ENCODE data around the gene OAF. TPM values are rescaled to one million over a fixed set of nuclear protein-coding genes. Genes with fewer than 3 reads are reported as not detected.

Gene OAF
- total RNA-seq, 1 experiment from 2014 or later = 25.0 TPM

DNA sequence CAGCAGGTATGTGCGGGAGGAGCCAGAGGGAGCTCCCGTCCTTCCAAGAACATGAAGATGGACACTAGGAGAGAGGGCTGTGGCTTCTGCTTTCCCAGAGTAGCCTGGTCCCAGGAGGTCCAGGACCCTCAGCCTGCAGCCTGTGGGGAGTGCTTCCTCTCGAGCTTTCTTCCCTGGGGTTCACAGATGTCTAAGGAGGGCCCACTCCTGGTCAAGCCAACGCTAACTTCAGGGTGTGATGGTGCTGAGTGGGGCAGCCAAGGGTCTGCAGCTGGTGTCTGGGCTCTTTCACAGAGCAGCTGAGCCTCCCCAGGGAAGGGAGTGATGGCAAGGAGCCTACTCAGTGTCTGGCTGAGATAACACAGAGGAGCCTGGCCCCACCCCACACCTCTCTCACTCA is 32.4 kb downstream of the OAF start:
- H3K27ac ChIP-seq (ENCODE audit: low read depth, low read length, poor library complexity, severe bottlenecking) = no peak overlapping the region
- no peak for TF ChIP-seq EZH2 (IDR thresholded peaks at IDR 0.05; ENCODE audit: borderline replicate concordance, low read depth, low read length, poor library complexity, severe bottlenecking)
- TF ChIP-seq, protein P1, sequence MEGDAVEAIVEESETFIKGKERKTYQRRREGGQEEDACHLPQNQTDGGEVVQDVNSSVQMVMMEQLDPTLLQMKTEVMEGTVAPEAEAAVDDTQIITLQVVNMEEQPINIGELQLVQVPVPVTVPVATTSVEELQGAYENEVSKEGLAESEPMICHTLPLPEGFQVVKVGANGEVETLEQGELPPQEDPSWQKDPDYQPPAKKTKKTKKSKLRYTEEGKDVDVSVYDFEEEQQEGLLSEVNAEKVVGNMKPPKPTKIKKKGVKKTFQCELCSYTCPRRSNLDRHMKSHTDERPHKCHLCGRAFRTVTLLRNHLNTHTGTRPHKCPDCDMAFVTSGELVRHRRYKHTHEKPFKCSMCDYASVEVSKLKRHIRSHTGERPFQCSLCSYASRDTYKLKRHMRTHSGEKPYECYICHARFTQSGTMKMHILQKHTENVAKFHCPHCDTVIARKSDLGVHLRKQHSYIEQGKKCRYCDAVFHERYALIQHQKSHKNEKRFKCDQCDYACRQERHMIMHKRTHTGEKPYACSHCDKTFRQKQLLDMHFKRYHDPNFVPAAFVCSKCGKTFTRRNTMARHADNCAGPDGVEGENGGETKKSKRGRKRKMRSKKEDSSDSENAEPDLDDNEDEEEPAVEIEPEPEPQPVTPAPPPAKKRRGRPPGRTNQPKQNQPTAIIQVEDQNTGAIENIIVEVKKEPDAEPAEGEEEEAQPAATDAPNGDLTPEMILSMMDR (conservative IDR thresholded peaks at IDR 0.05; ENCODE audit: low read depth, low read length) = no peak
- intact Hi-C loops (cut with micrococcal nuclease; ENCODE audit: unreplicated experiment) = no loop called here
- no peaks in the 10 kb centered on the region for H3K36me3 ChIP-seq (ENCODE audit: insufficient read depth, low read length, poor library complexity, severe bottlenecking)
- no peaks in the 10 kb centered on the region for H3K4me1 ChIP-seq (ENCODE audit: insufficient read depth, low read length, poor library complexity, severe bottlenecking)
- no peak for DNase-seq (ENCODE audit: low spot score)
- peaks cover 61% of the 10 kb centered on the region for H3K27me3 ChIP-seq (replicated peaks; ENCODE audit: insufficient read depth, low read depth, low read length, poor library complexity)
- POLR2A ChIA-PET (ENCODE audit: low non-redundant PET) = no interaction called here
- no TSS peak for BruUV-seq (replicated peaks)
- no peak overlapping the region for H3K4me3 ChIP-seq (ENCODE audit: low read depth, low read length, poor library complexity, severe bottlenecking)
- CTCF ChIA-PET = interaction anchor here (0.7 kb wide), 1 partner anchor 121 kb away, joined by 3 read pairs; no protein-coding TSS in a partner anchor
- no peaks in the 10 kb centered on the region for H3K9me3 ChIP-seq (ENCODE audit: low read depth, low read length, poor library complexity, severe bottlenecking)

DNA sequence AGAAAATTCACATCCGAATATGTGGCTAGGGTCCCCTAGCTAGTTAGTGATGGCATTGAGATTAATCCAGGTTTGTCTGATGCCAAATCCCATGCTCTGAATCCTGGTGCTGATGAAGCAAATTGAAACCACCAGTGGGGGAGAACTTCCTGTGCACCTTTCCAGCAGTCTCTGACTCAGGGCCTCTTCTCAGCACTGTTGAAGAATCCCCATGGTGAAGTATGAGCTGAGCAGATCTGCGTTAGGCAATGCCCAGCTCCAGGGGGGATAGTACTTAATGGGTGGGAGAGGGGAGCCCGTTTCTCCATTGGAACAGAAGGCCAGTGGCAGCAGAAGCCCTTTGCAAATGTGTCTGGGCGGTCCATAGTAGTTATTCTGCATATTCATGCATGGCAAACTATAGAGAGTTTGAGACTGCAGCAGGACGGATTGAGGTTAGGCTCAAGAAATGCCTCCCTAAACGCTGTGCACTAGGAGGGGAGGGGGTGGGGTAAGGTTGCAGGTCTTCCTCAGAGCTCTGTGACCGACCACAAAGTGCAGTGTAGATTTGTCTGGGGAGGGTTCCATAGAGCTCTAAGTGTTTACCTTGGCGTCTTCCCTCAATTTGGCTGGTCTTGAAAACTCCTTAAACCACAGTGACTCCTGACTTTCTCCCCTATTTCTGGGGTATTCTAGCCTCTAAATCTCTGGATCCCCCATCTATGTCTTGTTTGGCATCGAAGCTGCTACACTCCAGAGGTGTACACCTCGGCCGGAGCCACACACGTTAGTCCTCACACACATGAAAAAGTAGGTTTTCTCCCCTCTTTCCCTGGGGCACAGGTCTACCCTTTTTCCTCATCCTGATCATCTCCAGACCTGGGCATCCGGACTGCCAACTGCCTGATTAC is 33.9 kb downstream of the OAF start:
- H3K4me1 ChIP-seq (ENCODE audit: insufficient read depth, low read length, poor library complexity, severe bottlenecking) = no peaks in the 10 kb centered on the region
- CTCF ChIA-PET = interaction anchor here (1.0 kb wide), 1 partner anchor 59 kb away, joined by 3 read pairs; no protein-coding TSS in a partner anchor
- no peak overlapping the region for H3K27ac ChIP-seq (ENCODE audit: low read depth, low read length, poor library complexity, severe bottlenecking)
- no peaks in the 10 kb centered on the region for H3K9me3 ChIP-seq (ENCODE audit: low read depth, low read length, poor library complexity, severe bottlenecking)
- intact Hi-C loops (cut with micrococcal nuclease; ENCODE audit: unreplicated experiment) = no loop called here
- no peaks in the 10 kb centered on the region for H3K36me3 ChIP-seq (ENCODE audit: insufficient read depth, low read length, poor library complexity, severe bottlenecking)
- peak; percentile 36 for DNase-seq (ENCODE audit: low spot score)
- H3K27me3 ChIP-seq (replicated peaks; ENCODE audit: insufficient read depth, low read depth, low read length, poor library complexity) = peaks cover 48% of the 10 kb centered on the region
- no TSS peak for BruUV-seq (replicated peaks)
- H3K4me3 ChIP-seq (ENCODE audit: low read depth, low read length, poor library complexity, severe bottlenecking) = no peak overlapping the region
- no peak for TF ChIP-seq EZH2 (IDR thresholded peaks at IDR 0.05; ENCODE audit: borderline replicate concordance, low read depth, low read length, poor library complexity, severe bottlenecking)
- TF ChIP-seq, protein P1 (conservative IDR thresholded peaks at IDR 0.05; ENCODE audit: low read depth, low read length) = no peak
- POLR2A ChIA-PET (ENCODE audit: low non-redundant PET) = no interaction called here

GRCh38 chr11:120245434-120245833 is 34.6 kb downstream of the OAF start:
- Histone ChIP-seq H3K9me3 (ENCODE audit: low read depth, low read length, poor library complexity, severe bottlenecking) (no peaks in the 10 kb centered on the region), H3K27me3 (replicated peaks; ENCODE audit: insufficient read depth, low read depth, low read length, poor library complexity) (peaks cover 41% of the 10 kb centered on the region), H3K27ac (ENCODE audit: low read depth, low read length, poor library complexity, severe bottlenecking) (no peak overlapping the region), H3K4me3 (ENCODE audit: low read depth, low read length, poor library complexity, severe bottlenecking) (no peak overlapping the region), H3K4me1 (ENCODE audit: insufficient read depth, low read length, poor library complexity, severe bottlenecking) (no peaks in the 10 kb centered on the region), H3K36me3 (ENCODE audit: insufficient read depth, low read length, poor library complexity, severe bottlenecking) (no peaks in the 10 kb centered on the region)
- POLR2A ChIA-PET (ENCODE audit: low non-redundant PET) = no interaction called here
- intact Hi-C loops (cut with micrococcal nuclease; ENCODE audit: unreplicated experiment) = no loop called here
- TF ChIP-seq, protein P1 (conservative IDR thresholded peaks at IDR 0.05; ENCODE audit: low read depth, low read length) = no peak
- no peak for TF ChIP-seq EZH2 (IDR thresholded peaks at IDR 0.05; ENCODE audit: borderline replicate concordance, low read depth, low read length, poor library complexity, severe bottlenecking)
- CTCF ChIA-PET = no interaction called here
- no peak for DNase-seq (ENCODE audit: low spot score)
- no TSS peak for BruUV-seq (replicated peaks)

Measured in A673 (cell line).